HG03342 (cell line): ENCODE measurements around the gene USP17L13.
"Not testable (repeated sequence)": the region's sequence is repeated elsewhere in the genome, so short reads cannot be mapped to it uniquely, and the experiment has no call there.

Source experiments
- ATAC-seq: cut with Tn5 transposase; IDR thresholded peaks from one replicate; pipeline ENCODE4 v1.9.1; 2021; ENCODE audit warnings: mild to moderate bottlenecking, moderate library complexity; ENCODE audit not compliant: unreplicated experiment

The USP17L13 gene

GRCh38 chr4:9224596-9224995 lies at the start of gene USP17L13:
TSS of gene USP17L13 (plus strand) at chr4:9224896. CDS start at chr4:9224896, 0 bp downstream.
- not testable (repeated sequence) for ATAC-seq

GRCh38 chr4:9210357-9210756 lies 14.3 kb upstream of the USP17L13 start, which contains the start of gene USP17L10:
TSS of gene USP17L10 (plus strand) at chr4:9210657. CDS start at chr4:9210657, 0 bp downstream.
- not testable (repeated sequence) for ATAC-seq

DNA sequence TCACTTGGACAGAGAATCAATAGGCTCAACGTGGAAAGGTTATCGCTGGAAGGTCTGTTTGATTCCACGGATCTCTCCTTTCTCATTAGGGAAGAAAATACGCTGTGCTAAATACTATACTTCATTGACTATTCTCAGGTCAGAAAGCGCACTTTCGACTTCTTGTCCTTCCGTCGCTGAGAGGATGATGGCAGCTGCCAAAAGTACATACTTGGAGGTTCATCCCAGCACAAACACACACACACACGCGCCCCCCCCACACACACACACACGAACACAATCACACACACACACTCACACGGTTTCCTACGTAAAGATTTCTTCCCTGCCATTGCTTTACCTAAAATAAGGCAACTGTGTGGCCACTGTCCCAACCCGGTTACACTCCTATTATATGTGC lies 10.0 kb upstream of the USP17L13 start:
- ATAC-seq: not testable (repeated sequence)

DNA sequence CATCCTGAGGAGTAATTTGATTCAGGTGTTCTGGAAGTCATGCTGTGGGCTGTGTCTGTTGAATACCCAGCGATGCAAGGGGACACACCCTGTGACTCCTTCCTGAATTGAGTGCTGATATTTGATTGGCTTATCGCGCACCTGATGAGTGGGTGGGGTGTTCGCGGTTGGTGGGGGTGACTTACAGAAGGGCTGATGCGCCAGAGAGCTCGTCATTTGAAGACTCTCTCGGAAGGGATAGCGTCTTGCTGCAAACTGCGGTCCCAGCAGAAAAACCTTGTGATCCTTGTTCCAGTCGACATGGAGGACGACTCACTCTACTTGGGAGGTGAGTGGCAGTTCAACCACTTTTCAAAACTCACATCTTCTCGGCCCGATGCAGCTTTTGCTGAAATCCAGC lies 9.6 kb upstream of the USP17L13 start, which contains the start of gene USP17L11:
Gene USP17L11, plus strand, starts transcription at position 301 of the 400 bp plus-strand sequence. Its CDS starts 0 bp downstream, at position 301.
- ATAC-seq: not testable (repeated sequence)

DNA sequence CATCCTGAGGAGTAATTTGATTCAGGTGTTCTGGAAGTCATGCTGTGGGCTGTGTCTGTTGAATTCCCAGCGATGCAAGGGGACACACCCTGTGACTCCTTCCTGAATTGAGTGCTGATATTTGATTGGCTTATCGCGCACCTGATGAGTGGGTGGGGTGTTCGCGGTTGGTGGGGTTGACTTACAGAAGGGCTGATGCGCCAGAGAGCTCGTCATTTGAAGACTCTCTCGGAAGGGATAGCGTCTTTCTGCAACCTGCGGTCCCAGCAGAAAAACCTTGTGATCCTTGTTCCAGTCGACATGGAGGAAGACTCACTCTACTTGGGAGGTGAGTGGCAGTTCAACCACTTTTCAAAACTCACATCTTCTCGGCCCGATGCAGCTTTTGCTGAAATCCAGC lies 4.8 kb upstream of the USP17L13 start, which contains the start of gene USP17L12:
Gene USP17L12, plus strand, starts transcription at position 301 of the 400 bp plus-strand sequence. Its CDS starts 0 bp downstream, at position 301.
- ATAC-seq: not testable (repeated sequence)

GRCh38 chr4:9230249-9230648 lies 5.6 kb downstream of the USP17L13 start:
- ATAC-seq: not testable (repeated sequence)

- ATAC-seq: not testable (repeated sequence)
Observed at GRCh38 chr4:9234085-9234484, 9.4 kb downstream of the USP17L13 start, which contains the start of gene USP17L15. TSS of gene USP17L15 (plus strand) at chr4:9234385. CDS start at chr4:9234385, 0 bp downstream.

DNA sequence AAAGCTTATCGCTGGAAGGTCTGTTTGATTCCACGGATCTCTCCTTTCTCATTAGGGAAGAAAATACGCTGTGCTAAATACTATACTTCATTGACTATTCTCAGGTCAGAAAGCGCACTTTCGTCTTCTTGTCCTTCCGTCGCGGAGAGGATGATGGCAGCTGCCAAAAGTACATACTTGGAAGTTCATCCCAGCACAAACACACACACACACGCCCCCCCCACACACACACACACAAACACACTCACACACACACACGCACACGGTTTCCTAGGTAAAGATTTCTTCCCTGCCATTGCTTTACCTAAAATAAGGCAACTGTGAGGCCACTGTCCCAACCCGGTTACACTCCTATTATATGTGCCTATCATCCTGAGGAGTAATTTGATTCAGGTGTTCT lies 13.8 kb downstream of the USP17L13 start:
- not testable (repeated sequence) for ATAC-seq

- not testable (repeated sequence) for ATAC-seq
Observed at GRCh38 chr4:9243579-9243978, 18.9 kb downstream of the USP17L13 start, which contains the start of gene USP17L17. TSS of gene USP17L17 (plus strand) at chr4:9243879. CDS start at chr4:9243879, 0 bp downstream.

- not testable (repeated sequence) for ATAC-seq
Observed at GRCh38 chr4:9247953-9248680, 23.4 kb downstream of the USP17L13 start, which contains the start of gene USP17L18. TSS of gene USP17L18 (plus strand) at chr4:9248630. CDS start at chr4:9248630, 0 bp downstream.

GRCh38 chr4:9253078-9253477 lies 28.4 kb downstream of the USP17L13 start, which contains the start of gene USP17L19:
TSS of gene USP17L19 (plus strand) at chr4:9253378. CDS start at chr4:9253378, 0 bp downstream.
- not testable (repeated sequence) for ATAC-seq

- not testable (repeated sequence) for ATAC-seq
Observed at GRCh38 chr4:9257824-9258223, 33.1 kb downstream of the USP17L13 start, which contains the start of gene USP17L20. TSS of gene USP17L20 (plus strand) at chr4:9258124. CDS start at chr4:9258124, 0 bp downstream.

DNA sequence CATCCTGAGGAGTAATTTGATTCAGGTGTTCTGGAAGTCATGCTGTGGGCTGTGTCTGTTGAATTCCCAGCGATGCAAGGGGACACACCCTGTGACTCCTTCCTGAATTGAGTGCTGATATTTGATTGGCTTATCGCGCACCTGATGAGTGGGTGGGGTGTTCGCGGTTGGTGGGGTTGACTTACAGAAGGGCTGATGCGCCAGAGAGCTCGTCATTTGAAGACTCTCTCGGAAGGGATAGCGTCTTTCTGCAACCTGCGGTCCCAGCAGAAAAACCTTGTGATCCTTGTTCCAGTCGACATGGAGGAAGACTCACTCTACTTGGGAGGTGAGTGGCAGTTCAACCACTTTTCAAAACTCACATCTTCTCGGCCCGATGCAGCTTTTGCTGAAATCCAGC lies 37.9 kb downstream of the USP17L13 start, which contains the start of gene USP17L21:
Gene USP17L21, plus strand, starts transcription at position 301 of the 400 bp plus-strand sequence. Its CDS starts 0 bp downstream, at position 301.
- ATAC-seq: not testable (repeated sequence)

- ATAC-seq: not testable (repeated sequence)
Observed at GRCh38 chr4:9267319-9267718, 42.6 kb downstream of the USP17L13 start, which contains the start of gene USP17L22. TSS of gene USP17L22 (plus strand) at chr4:9267619. CDS start at chr4:9267619, 0 bp downstream.

DNA sequence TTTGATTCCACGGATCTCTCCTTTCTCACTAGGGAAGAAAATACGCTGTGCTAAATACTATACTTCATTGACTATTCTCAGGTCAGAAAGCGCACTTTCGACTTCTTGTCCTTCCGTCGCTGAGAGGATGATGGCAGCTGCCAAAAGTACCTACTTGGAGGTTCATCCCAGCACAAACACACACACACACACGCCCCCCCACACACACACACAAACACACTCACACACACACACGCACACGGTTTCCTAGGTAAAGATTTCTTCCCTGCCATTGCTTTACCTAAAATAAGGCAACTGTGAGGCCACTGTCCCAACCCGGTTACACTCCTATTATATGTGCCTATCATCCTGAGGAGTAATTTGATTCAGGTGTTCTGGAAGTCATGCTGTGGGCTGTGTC lies 47.0 kb downstream of the USP17L13 start:
- ATAC-seq: not testable (repeated sequence)
